Amniotic epithelial cell (primary cell): ENCODE measurements around the gene KRTAP12-3.
"Not testable (repeated sequence)": the region's sequence is repeated elsewhere in the genome, so short reads cannot be mapped to it uniquely, and the experiment has no call there.

Experiments used
- DNase-seq: peaks from one replicate; pipeline ENCODE4 v3.0.0-alpha.2; 2010; ENCODE audit warnings: low read depth

KRTAP12-3 gene

GRCh38 chr21:44627181-44627822 lies 30.4 kb upstream of the KRTAP12-3 start:
- not testable (repeated sequence) for DNase-seq

- not testable (repeated sequence) for DNase-seq
These were observed 29.9 kb upstream of the KRTAP12-3 start for GRCh38 chr21:44627831-44628233.

- no peak for DNase-seq
These were observed 28.9 kb upstream of the KRTAP12-3 start for GRCh38 chr21:44628707-44629391.

- no peak for DNase-seq
These were observed 27.3 kb upstream of the KRTAP12-3 start for GRCh38 chr21:44630440-44630839.

GRCh38 chr21:44632067-44632466 lies 25.7 kb upstream of the KRTAP12-3 start:
- DNase-seq: no peak

- DNase-seq: no peak
These were observed 21.3 kb upstream of the KRTAP12-3 start for GRCh38 chr21:44636209-44637017.

GRCh38 chr21:44637018-44637850 lies 20.5 kb upstream of the KRTAP12-3 start, which contains the start of gene KRTAP10-10:
KRTAP10-10 (plus strand) TSS chr21:44637356; CDS start chr21:44637418, 62 bp downstream.
- DNase-seq: no peak

- DNase-seq: not testable (repeated sequence)
These were observed 19.8 kb upstream of the KRTAP12-3 start for GRCh38 chr21:44637851-44638348.

GRCh38 chr21:44638506-44639330 lies 19.0 kb upstream of the KRTAP12-3 start:
- DNase-seq: not testable (repeated sequence)

GRCh38 chr21:44639331-44639655 lies 18.4 kb upstream of the KRTAP12-3 start:
- no peak for DNase-seq

GRCh38 chr21:44640761-44641160 lies 17.0 kb upstream of the KRTAP12-3 start:
- no peak for DNase-seq

GRCh38 chr21:44643741-44644310 lies 13.9 kb upstream of the KRTAP12-3 start:
- DNase-seq: no peak

GRCh38 chr21:44644878-44645277 lies 12.9 kb upstream of the KRTAP12-3 start:
- DNase-seq: no peak

GRCh38 chr21:44646366-44647221 lies 11.1 kb upstream of the KRTAP12-3 start, which contains the start of gene KRTAP10-11:
KRTAP10-11 (plus strand) TSS chr21:44646414; CDS start chr21:44646459, 45 bp downstream.
- not testable (repeated sequence) for DNase-seq

GRCh38 chr21:44647222-44647552 lies 10.5 kb upstream of the KRTAP12-3 start:
- DNase-seq: no peak

GRCh38 chr21:44648557-44649311 lies 9.0 kb upstream of the KRTAP12-3 start:
- no peak for DNase-seq

GRCh38 chr21:44649521-44650100 lies 8.1 kb upstream of the KRTAP12-3 start:
- no peak for DNase-seq

- DNase-seq: no peak
These were observed 7.3 kb upstream of the KRTAP12-3 start for GRCh38 chr21:44650265-44650972.
